Left lung (tissue), 10 donors: ENCODE results near the gene SFT2D1. TPM values are rescaled to one million over a fixed set of nuclear protein-coding genes. Genes with fewer than 3 reads are reported as not detected.
A peak's percentile ranks its signal among the peaks of the same experiment; 100 is the strongest.

Experiments
- ATAC-seq: fragments of 200-7000 bp; cut with Tn5 transposase; one replicate; pipeline ENCODE4 v1.9.1; 2020; ENCODE audit warnings: moderate library complexity
- DNase-seq, 4 donors: peaks; one replicate each; pipeline ENCODE4 v3.0.0-alpha.2; 2013 to 2020
- H3K27ac ChIP-seq, 2 donors: fragments of 200-600 bp; sonication (generic) in 1 of 2; one replicate each; pipeline versions ENCODE4 v1.5.0 to v1.8.0; 2020 to 2021
- H3K27me3 ChIP-seq, 2 donors: fragments of 200-600 bp; sonication (generic) in 1 of 2; one replicate each; pipeline versions ENCODE4 v1.5.0 to v1.8.0; 2020 to 2021
- H3K36me3 ChIP-seq, 2 donors: fragments of 200-600 bp; sonication (generic) in 1 of 2; one replicate each; pipeline versions ENCODE4 v1.5.0 to v1.8.0; 2020 to 2021
- H3K4me1 ChIP-seq, 2 donors: fragments of 200-600 bp; one replicate each; pipeline ENCODE4 v1.8.0; 2021
- H3K4me3 ChIP-seq, 2 donors: fragments of 200-600 bp; sonication (generic) in 1 of 2; one replicate each; pipeline versions ENCODE4 v1.5.0 to v1.8.0; 2020 to 2021; ENCODE audit warnings: mild to moderate bottlenecking in 1 of 2
- H3K9me3 ChIP-seq, 2 donors: fragments of 200-600 bp; sonication (generic) in 1 of 2; one replicate each; pipeline versions ENCODE4 v1.5.0 to v1.8.0; 2020 to 2021
- intact Hi-C, 2 donors: fragments of 100-400 bp; cut with DNase I; formaldehyde crosslinking; loops; one replicate each; pipeline versions ENCODE4 v1.11.2 to v1.14.2; 2022
- polyA plus RNA-seq, 6 donors: library from polyadenylated mRNA; unstranded; fragments of 120-200 nt; gene quantifications; one replicate each; pipeline ENCODE4 v1.2.1, GENCODE V29; 2013; ENCODE audit not compliant: insufficient read length in 6 of 6
- total RNA-seq, 2 donors: library from RNA; stranded (reverse); fragmentation: NEBNext Ultra II Directional; extraction: Animal tissue kit (Norgen Biotek cat#: 25700); gene quantifications; one replicate each; pipeline ENCODE4 v1.2.1, GENCODE V29; 2021
- TF ChIP-seq, protein P1 (sequence below), 2 donors: fragments of 200-600 bp; sonication (generic) in 1 of 2; IDR thresholded peaks; one replicate each; pipeline versions ENCODE4 v1.5.0 to v1.8.0; 2021; ENCODE audit warnings: antibody characterized with exemption in 2 of 2
- donor health status: DM: no; HTN: yes; CAD: no.
- donor health status: DM: no; HTN: no; CAD: no.

Gene SFT2D1
- total and polyA plus RNA-seq, 8 donors: 49.5 to 63.8 (median 59.9) TPM

DNA sequence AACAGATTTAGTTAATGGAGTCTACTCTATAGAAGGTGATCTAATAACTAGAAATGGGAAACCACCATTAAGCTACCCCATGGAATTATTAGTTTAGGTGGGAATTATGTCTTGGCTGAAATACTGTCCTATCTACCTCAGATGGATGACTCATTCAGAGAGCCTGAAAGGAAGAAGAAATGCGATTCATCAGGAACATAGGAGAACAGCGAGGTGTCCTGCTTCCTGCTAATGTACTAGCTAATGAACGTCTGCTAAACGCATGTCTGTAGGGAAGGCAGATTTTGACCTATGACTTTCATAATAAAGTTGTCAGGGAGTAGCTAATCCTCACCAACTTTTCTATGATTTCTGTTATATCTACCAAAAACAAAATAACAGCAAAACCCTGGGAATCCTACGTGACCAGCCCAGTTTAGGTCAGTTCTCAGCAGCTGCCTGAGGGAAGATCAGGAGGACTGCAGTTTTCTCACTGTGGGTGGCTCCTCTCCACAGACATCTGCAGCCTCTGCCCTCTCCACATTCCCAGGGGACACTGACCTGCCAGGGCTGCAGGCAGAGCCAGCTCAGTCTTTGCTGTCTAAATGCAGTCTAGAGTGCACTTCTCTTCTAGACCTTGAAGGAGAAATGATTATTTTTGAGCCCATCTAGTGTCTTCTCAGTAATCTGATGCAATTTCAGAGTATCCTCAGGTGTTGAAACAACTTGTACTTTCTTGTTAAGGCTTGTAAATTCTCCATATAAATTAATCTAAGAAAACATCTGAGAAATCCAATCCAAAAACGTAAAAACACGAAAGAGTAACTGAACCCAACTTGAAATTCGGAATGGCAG lies 18.1 kb upstream of the SFT2D1 start:
- no peak overlapping the region for H3K4me3 ChIP-seq
- TF ChIP-seq, protein P1, sequence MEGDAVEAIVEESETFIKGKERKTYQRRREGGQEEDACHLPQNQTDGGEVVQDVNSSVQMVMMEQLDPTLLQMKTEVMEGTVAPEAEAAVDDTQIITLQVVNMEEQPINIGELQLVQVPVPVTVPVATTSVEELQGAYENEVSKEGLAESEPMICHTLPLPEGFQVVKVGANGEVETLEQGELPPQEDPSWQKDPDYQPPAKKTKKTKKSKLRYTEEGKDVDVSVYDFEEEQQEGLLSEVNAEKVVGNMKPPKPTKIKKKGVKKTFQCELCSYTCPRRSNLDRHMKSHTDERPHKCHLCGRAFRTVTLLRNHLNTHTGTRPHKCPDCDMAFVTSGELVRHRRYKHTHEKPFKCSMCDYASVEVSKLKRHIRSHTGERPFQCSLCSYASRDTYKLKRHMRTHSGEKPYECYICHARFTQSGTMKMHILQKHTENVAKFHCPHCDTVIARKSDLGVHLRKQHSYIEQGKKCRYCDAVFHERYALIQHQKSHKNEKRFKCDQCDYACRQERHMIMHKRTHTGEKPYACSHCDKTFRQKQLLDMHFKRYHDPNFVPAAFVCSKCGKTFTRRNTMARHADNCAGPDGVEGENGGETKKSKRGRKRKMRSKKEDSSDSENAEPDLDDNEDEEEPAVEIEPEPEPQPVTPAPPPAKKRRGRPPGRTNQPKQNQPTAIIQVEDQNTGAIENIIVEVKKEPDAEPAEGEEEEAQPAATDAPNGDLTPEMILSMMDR (IDR thresholded peaks at IDR 0.05): no peak
- ATAC-seq (no peak), DNase-seq (no peak)
- H3K27ac ChIP-seq: peak overlapping the region in 1 of 2 donors; percentile 68
- H3K36me3 ChIP-seq: peaks cover 0 to 30% of the 10 kb centered on the region in 2 donors
- H3K4me1 ChIP-seq: peaks cover 0 to 6% of the 10 kb centered on the region in 2 donors
- no peaks in the 10 kb centered on the region for H3K9me3 ChIP-seq
- intact Hi-C loops: no loop called here
- H3K27me3 ChIP-seq: no peaks in the 10 kb centered on the region

DNA sequence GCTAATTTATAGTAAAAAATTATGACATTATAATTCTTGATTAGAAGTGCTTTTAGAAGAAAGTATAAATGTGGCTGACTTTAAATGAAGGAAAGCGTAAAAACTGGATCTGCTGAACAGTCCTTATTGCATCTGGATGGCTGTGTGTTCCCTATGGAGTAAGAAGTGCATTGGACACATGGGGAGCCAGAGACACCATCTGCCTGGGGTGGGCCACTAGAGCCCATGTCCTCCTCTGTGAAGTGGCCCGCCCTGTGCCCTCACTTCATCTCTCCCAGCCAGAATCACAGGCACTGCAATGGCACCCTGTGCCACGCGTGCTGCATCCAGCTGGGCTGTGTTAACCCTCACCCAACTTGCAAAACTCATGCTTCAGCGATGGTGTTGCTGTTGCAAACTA lies 13.2 kb upstream of the SFT2D1 start:
- intact Hi-C loops: no loop called here
- TF ChIP-seq, protein P1 (IDR thresholded peaks at IDR 0.05): no peak
- Histone ChIP-seq H3K36me3 (no peaks in the 10 kb centered on the region), H3K27me3 (no peaks in the 10 kb centered on the region), H3K4me1 (peaks cover 0 to 4% of the 10 kb centered on the region in 2 donors), H3K4me3 (no peak overlapping the region), H3K9me3 (peaks cover 0 to under 1% of the 10 kb centered on the region in 2 donors), H3K27ac (no peak overlapping the region)
- no peak for DNase-seq
- ATAC-seq: no peak

DNA sequence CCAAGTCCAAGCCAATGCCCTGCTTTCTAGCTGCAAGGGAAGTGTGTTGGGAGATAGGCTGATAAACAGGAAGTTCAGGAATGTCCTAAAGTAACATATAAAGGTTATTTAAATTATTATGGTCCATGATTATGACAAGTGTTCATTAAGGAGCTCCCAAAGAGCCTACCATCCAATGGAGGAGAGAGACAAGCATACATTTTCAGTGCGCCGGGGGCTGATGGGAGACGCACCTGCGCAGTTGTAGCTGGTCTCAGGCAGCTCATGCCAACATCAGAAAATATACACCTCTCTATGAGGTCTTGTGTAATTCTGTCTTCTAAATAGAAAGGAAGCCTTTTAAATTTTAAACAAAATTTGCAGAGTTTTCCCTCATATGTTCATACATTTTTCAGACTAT lies 12.6 kb upstream of the SFT2D1 start:
- no peak for ATAC-seq
- Histone ChIP-seq H3K27ac (no peak overlapping the region), H3K36me3 (no peaks in the 10 kb centered on the region), H3K4me1 (no peaks in the 10 kb centered on the region), H3K4me3 (no peak overlapping the region), H3K27me3 (no peaks in the 10 kb centered on the region), H3K9me3 (peaks cover 0 to 5% of the 10 kb centered on the region in 2 donors)
- intact Hi-C loops: no loop called here
- DNase-seq: no peak
- TF ChIP-seq, protein P1 (IDR thresholded peaks at IDR 0.05): no peak

DNA sequence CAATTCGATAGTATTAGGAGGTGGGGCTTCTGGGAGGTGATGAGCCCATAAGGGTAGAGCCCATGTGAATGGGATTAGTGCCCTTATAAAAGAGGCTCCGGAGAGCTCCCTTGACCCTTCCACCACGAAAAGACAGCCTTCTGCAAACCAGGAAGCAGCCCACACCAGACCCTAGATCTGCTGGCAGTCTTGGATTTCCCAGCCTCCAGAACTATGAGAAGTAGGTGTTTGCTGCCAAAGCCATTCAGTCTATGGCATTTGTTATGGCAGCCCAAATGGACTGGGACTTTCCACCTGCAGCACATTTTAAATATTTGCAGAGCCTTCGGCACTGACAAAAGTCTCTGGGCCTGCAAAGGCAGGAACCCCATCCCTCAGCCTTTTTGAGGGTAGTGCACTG lies 11.8 kb upstream of the SFT2D1 start:
- intact Hi-C loops: no loop called here
- ATAC-seq: no peak
- H3K27ac ChIP-seq: no peak overlapping the region

DNA sequence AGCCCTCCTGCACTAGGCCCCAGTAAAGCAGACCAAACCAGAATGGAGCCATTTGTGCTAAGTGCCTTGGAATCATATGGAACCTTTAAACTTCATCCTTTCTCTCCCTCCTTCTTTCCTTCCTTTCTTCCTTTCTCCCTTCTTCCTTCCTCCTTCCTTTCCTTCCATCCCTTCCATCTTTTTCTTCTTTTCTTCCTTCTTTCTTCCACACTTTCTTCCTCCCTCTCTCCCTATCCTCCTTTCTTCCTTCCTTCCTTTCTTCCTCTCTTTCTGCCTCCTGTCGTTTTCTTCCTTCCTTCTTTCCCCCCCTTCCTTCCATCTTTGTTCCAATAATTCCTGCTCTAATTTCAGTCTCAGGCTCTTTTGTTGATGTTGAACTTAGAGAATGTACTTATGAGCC lies 11.2 kb upstream of the SFT2D1 start:
- H3K4me1 ChIP-seq: no peaks in the 10 kb centered on the region
- DNase-seq (no peak), ATAC-seq (no peak)
- intact Hi-C loops: no loop called here
- TF ChIP-seq, protein P1 (IDR thresholded peaks at IDR 0.05): no peak
- no peaks in the 10 kb centered on the region for H3K36me3 ChIP-seq
- H3K9me3 ChIP-seq: peaks cover 0 to 10% of the 10 kb centered on the region in 2 donors
- H3K4me3 ChIP-seq: no peak overlapping the region
- no peaks in the 10 kb centered on the region for H3K27me3 ChIP-seq
- H3K27ac ChIP-seq: no peak overlapping the region

More for the DNA sequence above, 11.8 kb upstream of the SFT2D1 start:
- Histone ChIP-seq H3K4me1 (no peaks in the 10 kb centered on the region), H3K27me3 (no peaks in the 10 kb centered on the region), H3K9me3 (peaks cover 0 to 10% of the 10 kb centered on the region in 2 donors), H3K4me3 (no peak overlapping the region), H3K36me3 (no peaks in the 10 kb centered on the region)
- DNase-seq: no peak
- TF ChIP-seq, protein P1 (IDR thresholded peaks at IDR 0.05): no peak
